HUDEP-2 (cell line): ENCODE measurements around the gene POU5F2.

ENCODE experiments used
- DNase-seq, 76 experiments: peaks; one replicate each; lab custom pipeline; 2025; ENCODE audit not compliant: unreplicated experiment in 76 of 76; lab: John Stamatoyannopoulos, UW

POU5F2 gene

DNA sequence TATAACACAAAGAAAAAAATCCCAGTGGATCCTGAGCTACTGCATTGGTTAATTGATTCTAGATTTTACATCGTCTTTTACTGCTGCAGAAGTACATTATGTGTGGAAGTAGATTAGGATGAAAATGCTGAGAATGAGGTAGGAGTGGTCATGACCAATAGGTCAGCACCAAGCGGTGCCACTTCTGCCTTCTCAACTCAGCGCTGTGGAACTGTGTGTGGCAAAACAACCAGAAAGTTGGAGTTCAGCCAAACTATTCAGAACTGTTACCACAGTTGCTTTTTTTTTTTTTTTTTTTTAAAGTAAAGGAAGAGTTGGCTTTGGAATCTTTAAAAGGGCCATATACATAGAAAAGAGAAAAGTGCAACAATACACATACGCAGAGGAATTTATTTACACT is 24.2 kb downstream of the POU5F2 start:
- no peak for DNase-seq

DNA sequence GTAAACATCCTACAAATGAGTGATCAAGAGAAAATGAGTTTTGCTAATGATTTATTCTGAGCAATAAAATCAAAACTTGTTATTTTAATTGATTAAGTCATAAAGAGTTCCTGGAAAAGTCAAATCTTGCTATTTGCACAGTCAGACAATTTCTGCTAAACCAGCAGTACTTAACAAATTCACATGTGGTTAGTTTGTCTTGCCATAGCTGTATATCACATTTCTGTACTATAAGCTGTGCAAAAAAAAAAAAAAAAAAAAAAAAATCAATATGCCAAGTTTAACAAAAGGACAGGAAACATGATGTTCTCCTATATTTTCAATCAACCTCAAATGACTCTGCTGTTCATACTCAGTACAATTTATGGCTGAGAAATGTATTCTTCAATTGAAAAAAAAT is 24.9 kb downstream of the POU5F2 start:
- DNase-seq, result no peak

DNA sequence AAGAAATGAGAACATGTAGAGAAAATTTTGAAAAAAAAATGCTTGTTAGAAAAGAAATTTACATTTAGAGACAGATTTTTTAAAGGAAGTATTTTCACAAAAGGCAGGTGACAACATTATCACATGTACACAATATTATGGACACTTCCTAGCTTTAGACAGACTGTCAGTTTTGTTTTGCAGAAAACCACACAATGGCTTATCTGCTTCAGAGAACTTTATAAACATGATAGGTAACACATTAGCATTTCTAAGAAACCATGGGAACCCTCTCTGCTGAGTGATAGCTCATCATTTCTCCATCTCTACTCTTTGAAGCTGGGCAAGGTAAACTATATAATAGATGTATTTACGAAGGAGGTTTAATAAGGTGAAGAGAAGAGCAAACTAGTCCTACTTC is 25.6 kb downstream of the POU5F2 start:
- no peak for DNase-seq

DNA sequence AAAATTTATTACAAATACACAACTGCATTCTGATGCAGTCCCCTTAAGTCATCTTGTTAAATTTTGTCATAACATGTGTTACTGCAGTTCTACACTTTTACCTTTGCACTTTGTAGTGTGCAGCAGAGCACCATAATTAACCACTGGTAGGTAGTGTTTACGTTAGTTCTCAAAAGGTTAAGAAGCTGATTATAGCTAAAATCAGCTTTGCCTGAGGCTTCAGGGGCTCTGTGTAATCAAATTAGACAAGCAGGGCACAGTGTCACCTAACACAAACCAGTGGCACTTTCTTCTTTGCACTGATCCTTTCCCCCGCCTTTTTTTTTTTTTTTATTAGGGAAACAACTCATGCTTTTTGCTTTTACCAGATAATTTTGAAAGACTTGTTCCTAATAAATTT is 26.1 kb downstream of the POU5F2 start:
- no peak for DNase-seq

DNA sequence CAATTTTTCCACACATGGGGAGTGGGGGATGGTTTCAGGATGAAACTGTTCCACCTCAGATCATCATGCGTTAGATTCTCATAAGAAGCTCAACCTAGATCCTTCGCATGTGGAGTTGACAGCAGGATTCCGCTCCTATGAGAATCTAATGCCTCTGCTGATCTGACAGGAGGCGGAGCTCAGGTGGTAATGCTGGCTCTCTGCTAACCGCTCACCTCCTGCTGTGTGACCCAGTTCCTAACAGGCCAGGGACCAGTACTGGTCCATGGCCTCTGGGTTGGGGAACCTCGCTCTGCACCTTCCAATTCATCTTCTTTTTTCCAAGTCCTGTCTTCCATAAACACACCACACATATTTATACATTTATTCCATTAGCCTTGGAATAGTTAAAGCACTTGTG is 33.0 kb downstream of the POU5F2 start:
- no peak for DNase-seq

DNA sequence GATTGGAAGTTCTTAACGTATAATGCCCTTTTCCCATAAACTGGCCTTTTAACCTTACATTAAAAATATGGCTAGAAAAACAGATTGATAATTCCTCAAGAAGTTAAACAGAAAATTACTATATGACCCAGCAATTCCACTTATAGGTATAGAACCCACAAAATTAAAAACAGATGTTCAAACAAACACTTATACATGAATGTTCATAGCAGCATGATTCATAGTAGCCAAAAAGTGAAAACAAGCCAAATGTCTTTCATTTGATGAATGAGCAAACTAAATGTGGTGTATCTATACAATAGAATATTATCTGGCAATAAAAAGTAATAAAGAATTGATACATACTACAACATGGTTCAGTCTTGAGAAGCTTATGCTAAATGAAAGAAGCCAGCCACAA is 35.5 kb downstream of the POU5F2 start:
- DNase-seq, result no peak

DNA sequence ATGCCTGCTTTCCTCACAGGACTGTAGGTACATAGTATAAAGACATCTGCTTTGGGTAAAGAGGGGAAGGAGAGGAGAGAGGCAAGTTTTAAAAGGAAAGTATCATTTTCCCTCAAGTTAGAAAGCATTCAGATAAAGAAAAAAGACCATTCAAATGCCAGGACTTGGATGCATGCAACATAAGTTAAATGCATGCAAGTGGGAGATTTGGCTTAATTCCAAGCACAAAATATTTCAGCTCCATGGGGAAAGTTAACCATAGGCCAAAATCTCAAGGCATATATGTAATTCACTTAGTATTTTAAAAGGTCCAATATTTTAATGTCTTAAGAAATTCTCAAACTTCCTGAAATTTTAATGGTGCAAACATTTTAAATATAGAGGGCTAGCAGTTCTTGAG is 36.4 kb downstream of the POU5F2 start:
- no peak for DNase-seq

DNA sequence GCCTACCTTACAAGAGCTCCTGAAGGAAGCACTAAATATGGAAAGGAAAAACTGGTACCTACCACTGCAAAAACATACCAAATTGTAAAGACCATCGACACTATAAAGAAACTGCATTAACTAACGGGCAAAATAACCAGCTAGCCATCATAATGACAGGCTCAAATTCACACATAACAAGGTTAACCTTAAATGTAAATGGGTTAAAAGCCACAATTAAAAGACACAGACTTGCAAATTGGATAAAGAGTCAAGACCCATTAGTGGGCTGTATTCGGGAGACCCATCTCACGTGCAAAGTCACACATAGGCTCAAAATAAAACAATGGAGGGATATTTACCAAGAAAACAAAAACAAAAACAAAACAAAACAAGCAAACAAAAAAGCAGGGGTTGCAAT is 49.4 kb downstream of the POU5F2 start:
- no peak for DNase-seq
